HCT116 (cell line): Measurements from ENCODE around the gene TMEM60.

Source experiments
- POLR2A ChIP-seq: IDR thresholded peaks from 2 replicates; pipeline ENCODE4 v1.7.0; 2011; ENCODE audit warnings: borderline replicate concordance; ENCODE audit not compliant: insufficient read depth, insufficient read length; ENCODE audit errors: extremely low read depth
- TF ChIP-seq, protein P1 (sequence below): IDR thresholded peaks from 2 replicates; pipeline ENCODE4 v1.6.1; 2012; ENCODE audit warnings: low read depth
- TF ChIP-seq, protein P2 (sequence below), 3 experiments: fragments of 200-600 bp in 1 of 3; sonication (generic) in 1 of 3; IDR thresholded peaks in 2 of 3; conservative IDR thresholded peaks in 1 of 3; 2 replicates each; pipeline ENCODE4 v1.5.1; 2012 to 2017; ENCODE audit warnings: low read depth in 2 of 3, low read length in 2 of 3, antibody characterized with exemption in 1 of 3, borderline replicate concordance in 1 of 3, control low read depth in 1 of 3, mild to moderate bottlenecking in 1 of 3, mixed read lengths in 1 of 3, mixed run types in 1 of 3, moderate library complexity in 1 of 3; ENCODE audit not compliant: insufficient read depth in 1 of 3

DNA sequence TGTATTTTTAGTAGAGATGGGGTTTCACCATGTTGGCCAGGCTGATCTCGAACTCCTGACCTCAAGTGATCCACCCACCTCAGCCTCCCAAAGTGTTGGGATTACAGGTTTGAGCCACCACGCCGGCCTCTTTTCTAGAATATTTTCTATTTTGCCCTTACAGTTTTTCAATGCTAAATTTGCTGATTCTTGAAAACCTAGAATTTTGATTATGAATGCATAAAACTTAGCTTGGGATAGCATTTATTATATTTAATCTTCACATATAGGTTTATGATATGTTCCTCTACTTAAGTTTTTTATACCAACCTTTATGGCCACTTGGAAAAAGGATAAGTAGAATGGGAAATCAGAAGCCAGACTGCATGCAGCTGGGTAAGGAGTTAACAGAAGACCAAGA lies 2.1 kb downstream of the TMEM60 start:
- TF ChIP-seq, protein P1, sequence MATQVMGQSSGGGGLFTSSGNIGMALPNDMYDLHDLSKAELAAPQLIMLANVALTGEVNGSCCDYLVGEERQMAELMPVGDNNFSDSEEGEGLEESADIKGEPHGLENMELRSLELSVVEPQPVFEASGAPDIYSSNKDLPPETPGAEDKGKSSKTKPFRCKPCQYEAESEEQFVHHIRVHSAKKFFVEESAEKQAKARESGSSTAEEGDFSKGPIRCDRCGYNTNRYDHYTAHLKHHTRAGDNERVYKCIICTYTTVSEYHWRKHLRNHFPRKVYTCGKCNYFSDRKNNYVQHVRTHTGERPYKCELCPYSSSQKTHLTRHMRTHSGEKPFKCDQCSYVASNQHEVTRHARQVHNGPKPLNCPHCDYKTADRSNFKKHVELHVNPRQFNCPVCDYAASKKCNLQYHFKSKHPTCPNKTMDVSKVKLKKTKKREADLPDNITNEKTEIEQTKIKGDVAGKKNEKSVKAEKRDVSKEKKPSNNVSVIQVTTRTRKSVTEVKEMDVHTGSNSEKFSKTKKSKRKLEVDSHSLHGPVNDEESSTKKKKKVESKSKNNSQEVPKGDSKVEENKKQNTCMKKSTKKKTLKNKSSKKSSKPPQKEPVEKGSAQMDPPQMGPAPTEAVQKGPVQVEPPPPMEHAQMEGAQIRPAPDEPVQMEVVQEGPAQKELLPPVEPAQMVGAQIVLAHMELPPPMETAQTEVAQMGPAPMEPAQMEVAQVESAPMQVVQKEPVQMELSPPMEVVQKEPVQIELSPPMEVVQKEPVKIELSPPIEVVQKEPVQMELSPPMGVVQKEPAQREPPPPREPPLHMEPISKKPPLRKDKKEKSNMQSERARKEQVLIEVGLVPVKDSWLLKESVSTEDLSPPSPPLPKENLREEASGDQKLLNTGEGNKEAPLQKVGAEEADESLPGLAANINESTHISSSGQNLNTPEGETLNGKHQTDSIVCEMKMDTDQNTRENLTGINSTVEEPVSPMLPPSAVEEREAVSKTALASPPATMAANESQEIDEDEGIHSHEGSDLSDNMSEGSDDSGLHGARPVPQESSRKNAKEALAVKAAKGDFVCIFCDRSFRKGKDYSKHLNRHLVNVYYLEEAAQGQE: no peak
- TF ChIP-seq, protein P2, sequence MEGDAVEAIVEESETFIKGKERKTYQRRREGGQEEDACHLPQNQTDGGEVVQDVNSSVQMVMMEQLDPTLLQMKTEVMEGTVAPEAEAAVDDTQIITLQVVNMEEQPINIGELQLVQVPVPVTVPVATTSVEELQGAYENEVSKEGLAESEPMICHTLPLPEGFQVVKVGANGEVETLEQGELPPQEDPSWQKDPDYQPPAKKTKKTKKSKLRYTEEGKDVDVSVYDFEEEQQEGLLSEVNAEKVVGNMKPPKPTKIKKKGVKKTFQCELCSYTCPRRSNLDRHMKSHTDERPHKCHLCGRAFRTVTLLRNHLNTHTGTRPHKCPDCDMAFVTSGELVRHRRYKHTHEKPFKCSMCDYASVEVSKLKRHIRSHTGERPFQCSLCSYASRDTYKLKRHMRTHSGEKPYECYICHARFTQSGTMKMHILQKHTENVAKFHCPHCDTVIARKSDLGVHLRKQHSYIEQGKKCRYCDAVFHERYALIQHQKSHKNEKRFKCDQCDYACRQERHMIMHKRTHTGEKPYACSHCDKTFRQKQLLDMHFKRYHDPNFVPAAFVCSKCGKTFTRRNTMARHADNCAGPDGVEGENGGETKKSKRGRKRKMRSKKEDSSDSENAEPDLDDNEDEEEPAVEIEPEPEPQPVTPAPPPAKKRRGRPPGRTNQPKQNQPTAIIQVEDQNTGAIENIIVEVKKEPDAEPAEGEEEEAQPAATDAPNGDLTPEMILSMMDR (IDR thresholded peaks at IDR 0.05 in 2 of 3, conservative IDR thresholded peaks at IDR 0.05 in 1 of 3; ENCODE audit: borderline replicate concordance in 1 of 3, insufficient read depth in 1 of 3, low read depth in 2 of 3, low read length in 2 of 3): no peak
- no peak for TF ChIP-seq POLR2A
